Stomach smooth muscle (tissue), 2 donors: Measurements from ENCODE around the gene RRM1.

Experiments used
- H3K27ac ChIP-seq: one replicate; pipeline ENCODE4 v1.7.0; 2013; ENCODE audit warnings: mild to moderate bottlenecking, low read length, inconsistent platforms
- H3K27me3 ChIP-seq, 2 donors: one replicate each; pipeline ENCODE4 v1.7.0; 2013; ENCODE audit warnings: low read length in 2 of 2; ENCODE audit not compliant: insufficient read depth in 2 of 2, control insufficient read depth in 1 of 2
- H3K36me3 ChIP-seq, 2 donors: one replicate each; pipeline ENCODE4 v1.7.0; 2013; ENCODE audit warnings: low read length in 2 of 2; ENCODE audit not compliant: control insufficient read depth in 2 of 2, insufficient read depth in 2 of 2
- H3K4me1 ChIP-seq: one replicate; pipeline ENCODE4 v1.7.0; 2013; ENCODE audit warnings: low read length; ENCODE audit not compliant: control insufficient read depth, insufficient read depth
- H3K4me3 ChIP-seq, 2 donors: one replicate each; pipeline ENCODE4 v1.7.0; 2013; ENCODE audit warnings: low read length in 2 of 2
- H3K9ac ChIP-seq, 2 donors: one replicate each; pipeline ENCODE4 v1.7.0; 2013; ENCODE audit warnings: low read length in 2 of 2, mild to moderate bottlenecking in 1 of 2
- H3K9me3 ChIP-seq, 2 donors: one replicate each; pipeline ENCODE4 v1.7.0; 2013; ENCODE audit warnings: low read length in 2 of 2; ENCODE audit not compliant: control insufficient read depth in 2 of 2
- donor health status: healthy.
- donor health status: Pancreatic carcinoma.

The RRM1 gene

DNA sequence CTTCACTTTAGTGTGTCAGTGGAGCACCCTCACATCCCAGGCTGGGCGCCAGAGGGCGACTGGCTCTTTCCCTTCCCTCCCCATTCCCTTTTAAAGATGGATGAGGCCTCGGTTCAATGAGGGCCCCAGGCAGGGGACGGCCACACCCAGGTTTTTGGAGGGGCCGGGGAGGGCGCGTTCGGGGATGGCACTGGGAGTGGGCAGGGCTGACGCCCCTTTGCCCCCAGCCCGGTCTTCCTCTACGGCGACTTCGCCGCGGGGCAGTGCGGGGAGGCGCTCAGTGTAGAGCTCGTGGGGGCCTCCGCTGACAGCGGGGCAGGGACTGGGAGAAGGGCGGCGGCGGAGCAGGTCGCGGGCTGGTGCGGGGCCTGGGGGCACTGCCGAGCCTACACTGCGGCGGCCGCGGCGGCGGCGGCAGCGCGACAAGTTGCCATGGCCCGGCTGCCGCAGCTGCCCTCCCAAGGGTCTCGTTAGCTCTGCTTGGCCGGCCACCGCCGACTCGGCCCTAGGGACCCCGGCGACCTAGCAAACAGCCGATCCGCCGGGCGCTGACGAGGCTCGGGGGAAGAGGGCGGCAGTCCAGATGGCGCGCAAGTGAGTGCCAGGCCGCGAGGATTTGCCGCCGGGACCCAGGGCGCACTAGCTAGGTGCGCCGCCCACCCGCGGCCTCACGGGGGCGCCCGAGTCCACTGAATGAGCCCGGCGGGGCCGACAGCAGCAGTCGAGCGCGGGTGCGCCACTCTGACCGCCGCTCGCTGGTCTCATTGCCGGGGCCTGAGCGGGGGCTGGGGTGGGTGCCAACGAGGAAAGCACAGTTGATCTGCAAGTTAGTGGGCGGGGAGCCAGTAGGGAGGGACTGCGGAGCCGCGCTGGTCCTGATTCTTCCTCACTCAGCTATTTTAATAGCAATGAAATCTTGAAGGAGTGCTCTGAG, 92.7 kb downstream of the RRM1 start:
- Histone ChIP-seq H3K9me3 (no peaks in the 10 kb centered on the region), H3K36me3 (no peaks in the 10 kb centered on the region), H3K4me3 (peak overlapping the region; percentile 43 to 77), H3K27ac (no peak overlapping the region), H3K9ac (peak overlapping the region; percentile 58 to 68), H3K27me3 (no peaks in the 10 kb centered on the region), H3K4me1 (peaks cover 10% of the 10 kb centered on the region)
